ENCODE measurements around the gene CCND2.
"Not testable (repeated sequence)": the region's sequence is repeated elsewhere in the genome, so short reads cannot be mapped to it uniquely, and the experiment has no call there.

The CCND2 gene

DNA sequence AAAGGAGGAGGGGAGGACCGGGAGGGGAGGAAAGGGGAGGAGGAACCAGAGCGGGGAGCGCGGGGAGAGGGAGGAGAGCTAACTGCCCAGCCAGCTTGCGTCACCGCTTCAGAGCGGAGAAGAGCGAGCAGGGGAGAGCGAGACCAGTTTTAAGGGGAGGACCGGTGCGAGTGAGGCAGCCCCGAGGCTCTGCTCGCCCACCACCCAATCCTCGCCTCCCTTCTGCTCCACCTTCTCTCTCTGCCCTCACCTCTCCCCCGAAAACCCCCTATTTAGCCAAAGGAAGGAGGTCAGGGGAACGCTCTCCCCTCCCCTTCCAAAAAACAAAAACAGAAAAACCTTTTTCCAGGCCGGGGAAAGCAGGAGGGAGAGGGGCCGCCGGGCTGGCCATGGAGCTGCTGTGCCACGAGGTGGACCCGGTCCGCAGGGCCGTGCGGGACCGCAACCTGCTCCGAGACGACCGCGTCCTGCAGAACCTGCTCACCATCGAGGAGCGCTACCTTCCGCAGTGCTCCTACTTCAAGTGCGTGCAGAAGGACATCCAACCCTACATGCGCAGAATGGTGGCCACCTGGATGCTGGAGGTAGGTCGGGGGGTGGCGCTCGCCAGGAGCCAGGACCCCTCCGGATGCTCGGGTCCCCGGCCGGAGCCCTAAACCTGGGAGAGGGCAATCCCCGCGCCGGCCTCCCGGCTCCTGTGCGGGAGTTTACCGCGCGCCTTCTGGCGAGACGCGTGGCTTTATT is at the start of gene CCND2:
Gene CCND2, plus strand, starts transcription at position 111 of the 744 bp plus-strand sequence. Its CDS starts 279 bp downstream, at position 390.
- peak within 1 kb of the TSS; percentile 96 for H3K4me3 Mint-ChIP-seq
- DNase-seq (ENCODE audit: low spot score in 2 of 2) (peak; percentile 44 to 87), ATAC-seq (peak; percentile 43)
- peaks cover 46% of the 10 kb centered on the region for H3K4me1 Mint-ChIP-seq
- H3K36me3 Mint-ChIP-seq, result peaks cover 96% of the 10 kb centered on the region
- H3K9me3 Mint-ChIP-seq, result no peaks in the 10 kb centered on the region
- H3K27ac Mint-ChIP-seq, result peak within 1 kb of the TSS; percentile 98

DNA sequence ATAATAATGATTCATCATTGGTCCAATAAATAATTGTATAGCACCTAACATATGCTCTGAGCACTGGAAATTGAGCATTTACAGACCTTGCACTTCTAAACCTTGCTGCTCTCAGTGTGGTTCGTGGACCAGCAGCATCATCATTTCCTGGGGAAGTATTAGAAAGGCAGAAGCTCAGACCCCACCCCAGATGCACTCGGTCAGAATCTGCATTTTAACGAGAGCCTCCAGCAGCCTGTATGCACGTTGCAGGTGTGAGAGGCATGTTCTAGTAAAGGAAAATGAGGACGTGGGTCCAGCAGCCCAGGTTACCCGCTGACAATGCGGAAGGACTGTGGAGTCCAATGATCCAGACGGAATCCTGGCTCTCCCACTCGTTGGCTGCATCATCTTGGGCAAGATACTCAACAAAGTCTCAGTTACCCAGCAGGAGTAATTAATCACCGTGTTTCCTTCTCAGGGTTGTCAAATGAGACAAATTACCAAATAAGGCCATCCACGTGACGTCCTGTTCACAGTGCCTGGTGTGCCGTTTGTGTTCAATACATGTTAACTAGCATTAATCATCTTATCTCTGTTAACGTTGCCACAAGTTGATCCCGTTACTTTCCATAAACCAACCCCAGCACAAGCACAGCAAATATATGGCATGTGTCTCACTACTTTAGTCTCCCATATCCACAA is 49.2 kb upstream of the CCND2 start:
- Mint-ChIP-seq H3K4me1 (no peaks in the 10 kb centered on the region), H3K36me3 (no peaks in the 10 kb centered on the region), H3K9me3 (no peaks in the 10 kb centered on the region), H3K4me3 (no peak overlapping the region), H3K27ac (no peak overlapping the region)
- DNase-seq (ENCODE audit: low spot score in 2 of 2) (no peak), ATAC-seq (no peak)

DNA sequence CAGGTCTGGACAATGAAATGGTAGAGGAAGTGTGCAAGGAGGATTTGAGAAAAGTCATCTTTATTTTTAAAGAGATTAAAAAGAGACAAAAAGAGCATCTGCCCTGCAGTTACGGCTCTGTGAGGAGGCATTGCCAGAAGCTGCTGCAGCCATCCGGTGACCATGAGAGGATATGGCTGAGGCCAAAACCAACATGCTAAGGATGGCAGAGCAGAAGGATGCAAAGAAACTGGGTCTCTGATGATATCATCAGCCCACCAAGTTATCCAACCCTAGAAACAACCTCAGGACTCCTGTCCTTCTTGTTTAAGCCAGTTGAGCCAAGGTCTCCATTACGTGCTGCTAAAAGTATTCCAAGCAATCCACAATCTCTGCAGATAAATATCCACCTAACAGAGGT is 48.0 kb upstream of the CCND2 start:
- H3K4me3 Mint-ChIP-seq, result no peak overlapping the region
- DNase-seq (ENCODE audit: low spot score in 2 of 2) (no peak), ATAC-seq (no peak)
- H3K4me1 Mint-ChIP-seq, result no peaks in the 10 kb centered on the region
- no peaks in the 10 kb centered on the region for H3K9me3 Mint-ChIP-seq
- no peaks in the 10 kb centered on the region for H3K36me3 Mint-ChIP-seq
- H3K27ac Mint-ChIP-seq, result no peak overlapping the region

DNA sequence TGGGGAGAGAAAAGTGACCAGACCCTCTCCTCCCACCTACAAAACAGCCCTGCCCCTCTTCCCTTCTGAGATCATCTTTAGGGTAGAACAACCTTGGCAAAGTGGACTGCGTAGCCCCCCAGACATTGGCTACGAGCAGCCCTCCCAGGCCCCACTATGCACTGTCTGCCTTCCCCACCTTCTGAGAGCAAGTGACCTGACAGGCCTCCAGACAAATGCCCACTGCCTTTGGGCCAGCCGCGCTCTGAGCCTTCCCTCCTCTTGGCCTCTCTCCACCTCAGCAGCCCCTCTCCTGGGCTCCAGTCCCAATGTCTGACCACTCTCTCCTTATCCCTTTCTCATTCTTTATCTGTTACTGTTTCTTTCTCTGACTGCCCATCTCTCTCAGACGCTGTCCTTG is 46.5 kb upstream of the CCND2 start:
- no peak overlapping the region for H3K4me3 Mint-ChIP-seq
- DNase-seq (ENCODE audit: low spot score in 2 of 2), result no peak
- H3K36me3 Mint-ChIP-seq, result no peaks in the 10 kb centered on the region
- ATAC-seq, result no peak
- H3K4me1 Mint-ChIP-seq, result no peaks in the 10 kb centered on the region
- no peaks in the 10 kb centered on the region for H3K9me3 Mint-ChIP-seq
- H3K27ac Mint-ChIP-seq, result peak overlapping the region; percentile 63

DNA sequence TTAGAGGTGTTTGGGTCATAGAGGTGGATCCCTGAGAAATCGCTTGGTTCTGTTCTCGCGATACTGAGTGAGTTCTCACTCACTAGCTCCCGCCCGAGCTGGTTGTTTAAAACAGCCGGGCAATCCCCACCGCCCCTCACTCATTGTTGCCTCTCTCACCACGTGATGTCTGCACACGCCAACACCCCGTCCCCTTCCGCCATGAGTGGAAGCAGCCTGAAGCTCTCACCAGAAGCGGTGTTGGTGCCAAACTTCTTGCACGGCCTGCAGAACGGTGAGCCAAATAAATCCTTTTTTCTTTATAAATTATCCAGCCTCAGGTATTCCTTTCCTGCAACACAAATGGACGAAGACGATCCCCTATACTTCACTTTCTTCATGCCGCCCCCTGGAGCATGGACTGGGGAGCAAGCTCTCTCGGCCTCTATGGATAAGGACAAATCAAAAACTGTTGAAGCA is 45.4 kb upstream of the CCND2 start:
- DNase-seq (ENCODE audit: low spot score in 2 of 2), result no peak
- H3K4me3 Mint-ChIP-seq, result no peak overlapping the region
- no peaks in the 10 kb centered on the region for H3K4me1 Mint-ChIP-seq
- H3K9me3 Mint-ChIP-seq, result no peaks in the 10 kb centered on the region
- no peaks in the 10 kb centered on the region for H3K36me3 Mint-ChIP-seq
- ATAC-seq, result no peak
- no peak overlapping the region for H3K27ac Mint-ChIP-seq

DNA sequence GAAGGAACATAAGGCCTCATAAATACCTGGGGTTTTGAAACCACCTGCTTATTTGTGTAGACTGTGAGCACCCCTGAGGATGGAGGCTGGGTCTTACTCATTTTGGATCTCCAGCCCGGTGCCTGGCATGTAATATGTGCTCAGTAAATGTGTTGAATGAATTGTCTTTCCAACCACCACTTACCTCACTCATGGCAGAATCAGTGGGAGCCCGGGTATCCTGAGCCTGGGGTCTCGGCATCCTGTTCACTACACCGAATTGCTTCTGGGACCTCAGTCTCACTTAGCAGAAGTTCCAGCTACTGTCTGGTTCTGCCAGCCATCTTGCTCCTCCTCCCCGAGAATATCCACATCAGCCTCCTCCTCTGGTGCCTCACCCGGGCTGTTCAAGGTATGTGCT is 43.0 kb upstream of the CCND2 start:
- Mint-ChIP-seq H3K4me1 (no peaks in the 10 kb centered on the region), H3K4me3 (no peak overlapping the region), H3K9me3 (no peaks in the 10 kb centered on the region), H3K27ac (no peak overlapping the region), H3K36me3 (no peaks in the 10 kb centered on the region)
- DNase-seq (ENCODE audit: low spot score in 2 of 2), result no peak
- ATAC-seq, result no peak

DNA sequence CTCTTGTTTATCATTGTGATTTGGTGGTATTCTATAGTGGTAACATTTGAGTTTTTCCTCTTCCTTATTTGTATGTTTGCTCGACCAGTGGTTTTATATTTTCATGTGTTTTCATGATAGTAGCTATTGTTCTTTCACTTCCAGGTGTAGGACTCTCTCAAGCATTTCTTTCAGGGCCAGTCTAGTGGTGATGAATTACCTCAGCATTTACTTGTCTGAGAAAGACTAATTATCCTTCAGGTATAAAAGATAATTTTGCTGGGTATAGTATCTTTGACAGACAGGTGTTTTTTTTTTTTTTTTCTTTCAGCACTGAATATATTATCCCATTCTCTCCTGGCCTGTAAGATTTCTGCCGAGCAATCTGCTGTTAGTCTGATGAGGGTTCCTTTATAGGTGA is 35.0 kb upstream of the CCND2 start:
- Mint-ChIP-seq H3K36me3 (no peaks in the 10 kb centered on the region), H3K4me1 (peaks cover 4% of the 10 kb centered on the region), H3K27ac (no peak overlapping the region), H3K4me3 (no peak overlapping the region), H3K9me3 (peaks cover 24% of the 10 kb centered on the region)
- no peak for DNase-seq (ENCODE audit: low spot score in 2 of 2)
- no peak for ATAC-seq

DNA sequence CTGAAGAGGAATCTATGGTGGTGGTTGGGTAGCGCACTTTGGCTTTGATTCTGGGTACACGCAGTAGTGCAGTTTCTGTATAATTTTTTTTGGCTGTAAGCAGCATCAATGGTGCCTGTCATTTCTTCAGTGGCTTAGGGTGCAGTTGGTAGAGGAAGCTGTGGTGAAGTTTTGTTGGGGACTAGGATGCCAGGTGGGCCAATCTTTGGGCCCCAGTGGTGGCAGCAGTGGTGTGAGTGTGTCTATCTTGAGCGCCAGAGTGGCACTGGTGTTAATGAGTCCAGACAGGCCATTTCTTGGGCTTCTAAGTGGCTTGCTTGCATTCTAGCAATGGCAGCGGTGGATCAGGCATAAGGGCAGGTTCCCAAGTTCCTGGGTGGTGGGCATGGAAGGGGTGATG is 33.8 kb upstream of the CCND2 start:
- DNase-seq (ENCODE audit: low spot score in 2 of 2) (peak in 1 of 2 donors; percentile 34), ATAC-seq (no peak)
- H3K9me3 Mint-ChIP-seq, result peaks cover 24% of the 10 kb centered on the region
- H3K27ac Mint-ChIP-seq, result no peak overlapping the region
- H3K4me3 Mint-ChIP-seq, result no peak overlapping the region
- H3K4me1 Mint-ChIP-seq, result peaks cover 13% of the 10 kb centered on the region
- no peaks in the 10 kb centered on the region for H3K36me3 Mint-ChIP-seq

DNA sequence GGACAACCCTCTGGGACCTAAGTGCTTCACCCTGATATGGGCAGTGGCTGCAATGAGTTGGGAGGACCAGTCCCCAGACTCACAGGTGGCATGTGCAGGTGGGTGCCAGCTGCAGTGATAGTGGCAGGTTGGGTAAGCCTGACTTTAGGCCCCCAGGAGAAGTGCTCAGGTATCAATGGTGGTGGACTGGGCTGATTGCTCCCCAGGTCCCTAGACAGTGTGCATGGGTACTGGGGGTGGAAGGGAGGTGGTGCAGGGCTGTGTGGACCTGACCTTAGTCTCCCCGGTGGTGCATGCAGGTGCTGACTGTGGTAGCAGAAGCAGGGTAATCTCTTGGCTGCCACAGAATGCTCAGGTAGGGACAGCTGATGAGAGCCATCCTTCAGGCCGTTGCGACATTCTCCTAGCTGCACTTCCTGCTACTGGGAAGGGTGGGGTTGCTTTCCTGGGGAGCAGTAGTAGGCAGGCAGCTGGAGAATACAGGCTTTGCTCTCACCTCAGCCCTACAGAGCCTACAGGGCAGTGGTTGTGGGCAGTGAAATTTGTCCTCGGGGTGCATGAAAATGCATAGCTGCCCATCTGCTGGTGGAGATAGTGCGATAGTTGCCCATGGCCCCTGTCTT is 33.3 kb upstream of the CCND2 start:
- peak in 1 of 2 donors; percentile 28 for DNase-seq (ENCODE audit: low spot score in 2 of 2)
- H3K4me1 Mint-ChIP-seq, result peaks cover 19% of the 10 kb centered on the region

DNA sequence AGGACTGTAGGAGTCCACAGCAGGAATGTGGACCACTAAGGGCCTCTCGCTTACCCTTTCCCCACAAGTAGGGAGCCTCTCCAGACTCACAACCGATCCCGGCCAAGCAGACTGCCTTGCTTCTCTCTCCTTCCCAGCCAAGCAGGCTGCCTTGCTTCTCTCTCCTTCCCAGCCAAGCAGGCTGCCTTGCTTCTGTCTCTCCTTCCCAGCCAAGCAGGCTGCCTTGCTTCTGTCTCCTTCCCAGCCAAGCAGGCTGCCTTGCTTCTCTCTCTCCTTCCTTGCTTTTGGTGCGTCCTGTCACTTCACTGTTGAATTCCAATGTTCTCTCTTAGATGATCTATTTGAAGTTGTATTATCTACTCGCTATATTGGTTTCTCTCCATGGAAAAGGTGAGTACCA is 32.6 kb upstream of the CCND2 start:
- Mint-ChIP-seq H3K4me1 (peaks cover 19% of the 10 kb centered on the region), H3K27ac (peak overlapping the region; percentile 1), H3K36me3 (no peaks in the 10 kb centered on the region)

More for the DNA sequence above, 33.3 kb upstream of the CCND2 start:
- Mint-ChIP-seq H3K27ac (no peak overlapping the region), H3K9me3 (peaks cover 24% of the 10 kb centered on the region), H3K36me3 (no peaks in the 10 kb centered on the region), H3K4me3 (no peak overlapping the region)
- ATAC-seq, result no peak

DNA sequence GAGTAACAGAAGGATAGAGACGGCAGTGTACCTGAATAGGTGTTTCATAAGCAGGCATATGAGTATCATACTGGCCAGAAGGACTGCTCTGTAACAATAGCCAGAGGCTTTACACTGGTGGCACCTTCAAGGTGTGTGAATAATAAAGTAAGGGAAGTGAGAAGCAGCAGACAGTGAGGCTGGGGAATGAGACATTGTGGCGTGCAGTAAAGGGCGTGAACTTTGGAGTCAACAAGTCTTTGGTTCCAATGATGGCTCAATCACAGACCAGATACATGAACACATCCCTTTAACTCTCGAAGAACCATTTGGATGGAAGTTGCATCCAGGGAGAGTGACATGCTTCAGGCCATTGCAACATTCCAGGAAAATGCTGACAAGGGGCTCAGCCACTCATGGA is 32.0 kb upstream of the CCND2 start:
- peaks cover 19% of the 10 kb centered on the region for H3K4me1 Mint-ChIP-seq
- ATAC-seq (no peak), DNase-seq (ENCODE audit: low spot score in 2 of 2) (no peak)
- no peaks in the 10 kb centered on the region for H3K36me3 Mint-ChIP-seq
- no peak overlapping the region for H3K4me3 Mint-ChIP-seq
- peak overlapping the region; percentile 1 for H3K27ac Mint-ChIP-seq
- peaks cover 24% of the 10 kb centered on the region for H3K9me3 Mint-ChIP-seq

More for the DNA sequence above, 32.6 kb upstream of the CCND2 start:
- ATAC-seq (no peak), DNase-seq (ENCODE audit: low spot score in 2 of 2) (peak in 1 of 2 donors; percentile 8)
- H3K9me3 Mint-ChIP-seq, result peaks cover 24% of the 10 kb centered on the region
- H3K4me3 Mint-ChIP-seq, result no peak overlapping the region

DNA sequence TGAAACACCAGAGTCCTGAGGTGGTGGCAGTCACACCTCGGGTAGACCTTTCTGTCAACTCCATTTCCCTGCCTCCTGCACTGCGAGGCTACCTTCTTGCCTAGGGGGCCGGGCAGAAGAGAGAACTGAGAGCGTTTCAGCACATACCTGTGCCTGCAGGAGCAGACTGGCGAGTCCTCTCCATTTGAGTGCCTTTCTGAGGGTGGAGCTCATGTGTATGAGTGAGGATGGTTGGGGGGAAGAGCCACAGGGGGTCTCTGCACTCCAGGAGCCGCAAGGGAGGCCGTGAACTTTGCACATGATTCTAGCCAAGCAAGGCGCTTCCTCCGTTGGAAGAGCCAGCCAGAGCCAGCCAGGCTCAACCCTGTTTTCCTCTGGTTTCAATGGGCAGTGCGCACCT is 31.0 kb upstream of the CCND2 start:
- H3K4me3 Mint-ChIP-seq, result no peak overlapping the region

DNA sequence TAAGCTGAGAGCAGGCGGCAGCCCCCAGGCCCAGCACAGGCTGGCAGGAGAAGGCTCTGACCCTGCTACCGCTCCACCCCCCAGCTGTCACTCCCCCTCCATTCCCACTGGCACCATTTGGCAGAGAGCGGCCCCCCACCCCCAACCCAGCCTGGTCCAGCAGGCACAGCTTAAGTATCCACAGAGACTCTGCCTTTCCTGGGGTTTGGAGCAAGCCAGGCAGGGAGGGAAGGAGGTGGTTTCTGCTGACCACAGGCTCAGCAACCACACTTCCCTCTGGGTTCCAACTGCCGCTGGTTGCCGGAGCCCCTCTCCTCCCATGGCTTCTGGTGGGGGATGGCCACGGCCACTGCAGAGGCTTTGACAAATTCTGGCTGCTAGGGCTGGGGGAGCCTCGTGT is 30.5 kb upstream of the CCND2 start:
- Mint-ChIP-seq H3K4me1 (peaks cover 19% of the 10 kb centered on the region), H3K9me3 (peaks cover 12% of the 10 kb centered on the region), H3K27ac (no peak overlapping the region), H3K36me3 (no peaks in the 10 kb centered on the region), H3K4me3 (no peak overlapping the region)
- no peak for ATAC-seq
- DNase-seq (ENCODE audit: low spot score in 2 of 2), result peak in 1 of 2 donors; percentile 41

More for the DNA sequence above, 31.0 kb upstream of the CCND2 start:
- H3K9me3 Mint-ChIP-seq, result peaks cover 17% of the 10 kb centered on the region
- H3K27ac Mint-ChIP-seq, result no peak overlapping the region
- no peaks in the 10 kb centered on the region for H3K36me3 Mint-ChIP-seq
- no peak for ATAC-seq
- peaks cover 19% of the 10 kb centered on the region for H3K4me1 Mint-ChIP-seq
- peak in 1 of 2 donors; percentile 35 for DNase-seq (ENCODE audit: low spot score in 2 of 2)

DNA sequence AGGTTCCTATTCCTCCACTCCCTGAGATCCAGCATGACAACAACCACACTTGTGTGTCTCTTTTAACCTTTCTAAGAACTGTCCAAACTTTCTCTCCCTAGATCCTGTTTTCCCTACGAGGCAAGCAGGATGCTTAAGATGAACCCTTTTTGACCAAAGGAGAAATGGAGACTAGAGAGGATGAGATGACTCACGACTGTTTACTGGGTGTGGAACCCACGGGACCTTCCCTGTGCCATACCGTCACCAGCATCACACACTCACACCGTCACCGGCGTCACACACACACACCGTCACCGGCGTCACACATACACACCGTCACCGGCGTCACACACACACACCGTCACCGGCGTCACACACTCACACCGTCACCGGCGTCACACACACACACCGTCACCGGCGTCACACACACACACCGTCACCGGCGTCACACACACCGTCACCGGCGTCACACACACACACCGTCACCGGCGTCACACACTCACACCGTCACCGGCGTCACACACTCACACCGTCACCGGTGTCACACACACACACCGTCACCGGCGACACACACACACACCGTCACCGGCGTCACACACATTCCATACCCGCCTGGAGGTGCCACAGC is 30.0 kb upstream of the CCND2 start:
- not testable (repeated sequence) for H3K36me3 Mint-ChIP-seq; H3K27ac Mint-ChIP-seq; DNase-seq (ENCODE audit: low spot score in 2 of 2); H3K4me3 Mint-ChIP-seq; H3K9me3 Mint-ChIP-seq; ATAC-seq
- peaks cover 19% of the 10 kb centered on the region for H3K4me1 Mint-ChIP-seq

DNA sequence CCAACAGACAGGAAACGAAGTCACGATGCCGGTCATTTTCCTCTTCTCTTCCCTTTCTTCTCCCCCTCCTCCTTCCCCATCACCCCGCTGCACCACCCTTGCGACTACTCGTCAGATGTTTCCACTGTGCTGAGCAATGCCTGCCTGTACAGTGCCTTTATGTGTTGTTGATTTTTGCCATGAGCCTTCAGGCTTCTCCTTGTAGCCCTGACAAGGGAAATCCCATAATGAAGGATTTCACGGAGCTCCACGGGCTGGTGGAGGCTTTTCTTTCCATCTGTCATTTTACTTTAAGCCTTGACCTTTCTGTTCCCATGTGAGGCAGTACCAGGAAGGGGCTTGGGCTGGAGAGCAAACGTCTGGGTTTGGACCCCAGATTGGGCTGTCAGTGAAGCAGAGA is 28.7 kb upstream of the CCND2 start:
- ATAC-seq (no peak), DNase-seq (ENCODE audit: low spot score in 2 of 2) (no peak)
- Mint-ChIP-seq H3K9me3 (no peaks in the 10 kb centered on the region), H3K4me3 (no peak overlapping the region), H3K36me3 (no peaks in the 10 kb centered on the region), H3K4me1 (peaks cover 19% of the 10 kb centered on the region), H3K27ac (no peak overlapping the region)

Measured in stimulated activated effector memory CD8-positive, alpha-beta T cell treated with anti-CD3 and anti-CD28 coated beads, Interleukin-12 subunit alpha, Interleukin-12 subunit beta, amount 100 ng/mL, for 72 hours (primary cell).